Fibroblast of pulmonary artery (primary cell): ENCODE data around the gene KANSL1L.

ENCODE experiments used
- DNase-seq: peaks from one replicate; pipeline ENCODE4 v3.0.0-alpha.2; 2010; ENCODE audit warnings: low read depth
- H3K4me3 ChIP-seq: replicated peaks from 2 replicates; pipeline ENCODE4 v1.5.1; 2011; ENCODE audit warnings: low read depth, mild to moderate bottlenecking, control low read depth, low read length, moderate library complexity
- CTCF ChIP-seq: IDR thresholded peaks from 2 replicates; pipeline ENCODE4 v1.5.1; 2011; ENCODE audit warnings: mild to moderate bottlenecking, control low read depth, low read length, inconsistent platforms; ENCODE audit errors: missing control alignments

The KANSL1L gene

GRCh38 chr2:210086292-210086691 lies 84.9 kb downstream of the KANSL1L start:
- no peak for TF ChIP-seq CTCF
- no peak overlapping the region for H3K4me3 ChIP-seq
- DNase-seq, result peak; percentile 47

- H3K4me3 ChIP-seq, result no peak overlapping the region
- peak; percentile 80 for TF ChIP-seq CTCF
- DNase-seq, result peak; percentile 69
These were observed 98.2 kb downstream of the KANSL1L start for GRCh38 chr2:210072922-210073509.

- no peak for DNase-seq
- no peak overlapping the region for H3K4me3 ChIP-seq
- no peak for TF ChIP-seq CTCF
These were observed 98.7 kb downstream of the KANSL1L start for GRCh38 chr2:210072493-210072892.

GRCh38 chr2:210063306-210063705 lies 107.9 kb downstream of the KANSL1L start:
- no peak for DNase-seq
- TF ChIP-seq CTCF, result no peak
- H3K4me3 ChIP-seq, result no peak overlapping the region

- H3K4me3 ChIP-seq, result no peak overlapping the region
- no peak for DNase-seq
- TF ChIP-seq CTCF, result no peak
These were observed 115.4 kb downstream of the KANSL1L start for GRCh38 chr2:210055825-210056224.

GRCh38 chr2:210054696-210055095 lies 116.5 kb downstream of the KANSL1L start:
- TF ChIP-seq CTCF, result no peak
- DNase-seq, result no peak
- H3K4me3 ChIP-seq, result no peak overlapping the region

GRCh38 chr2:210050885-210051284 lies 120.3 kb downstream of the KANSL1L start:
- no peak for TF ChIP-seq CTCF
- no peak for DNase-seq
- H3K4me3 ChIP-seq, result no peak overlapping the region
